Activated naive CD4-positive, alpha-beta T cell treated with anti-CD3 and anti-CD28 coated beads, Interleukin-2, amount 50 U/mL, for 72 hours (primary cell): ENCODE data around the gene KLHL42. TPM values are rescaled to one million over a fixed set of nuclear protein-coding genes. Genes with fewer than 3 reads are reported as not detected.
A peak's percentile ranks its signal among the peaks of the same experiment; 100 is the strongest.

Source experiments
- ATAC-seq, 2 donors: fragments of 150-1000 bp; cut with Tn5 transposase; 2 replicates each; pipeline ENCODE4 v1.10.0; 2021; ENCODE audit warnings: mild to moderate bottlenecking in 2 of 2, moderate library complexity in 2 of 2
- DNase-seq, 2 donors: peaks; one replicate each; pipeline ENCODE4 v3.0.0; 2021 to 2022; ENCODE audit warnings: low spot score in 2 of 2
- H3K27ac Mint-ChIP-seq, 2 donors: one replicate each; pipeline ENCODE4 v1.8.0; 2022; ENCODE audit warnings: mild to moderate bottlenecking in 2 of 2, mixed read lengths in 2 of 2
- H3K36me3 Mint-ChIP-seq, 2 donors: one replicate each; pipeline ENCODE4 v1.8.0; 2022; ENCODE audit warnings: mixed read lengths in 2 of 2
- H3K9me3 Mint-ChIP-seq, 2 donors: one replicate each; pipeline ENCODE4 v1.8.0; 2022; ENCODE audit warnings: mixed read lengths in 2 of 2
- total RNA-seq, 2 donors: library from RNA; stranded (reverse); gene quantifications; one replicate each; pipeline ENCODE4 v1.2.3, GENCODE V29; 2022

KLHL42 gene
- total RNA-seq, 2 donors from 2014 or later, result 7.1 to 14.3 TPM

DNA sequence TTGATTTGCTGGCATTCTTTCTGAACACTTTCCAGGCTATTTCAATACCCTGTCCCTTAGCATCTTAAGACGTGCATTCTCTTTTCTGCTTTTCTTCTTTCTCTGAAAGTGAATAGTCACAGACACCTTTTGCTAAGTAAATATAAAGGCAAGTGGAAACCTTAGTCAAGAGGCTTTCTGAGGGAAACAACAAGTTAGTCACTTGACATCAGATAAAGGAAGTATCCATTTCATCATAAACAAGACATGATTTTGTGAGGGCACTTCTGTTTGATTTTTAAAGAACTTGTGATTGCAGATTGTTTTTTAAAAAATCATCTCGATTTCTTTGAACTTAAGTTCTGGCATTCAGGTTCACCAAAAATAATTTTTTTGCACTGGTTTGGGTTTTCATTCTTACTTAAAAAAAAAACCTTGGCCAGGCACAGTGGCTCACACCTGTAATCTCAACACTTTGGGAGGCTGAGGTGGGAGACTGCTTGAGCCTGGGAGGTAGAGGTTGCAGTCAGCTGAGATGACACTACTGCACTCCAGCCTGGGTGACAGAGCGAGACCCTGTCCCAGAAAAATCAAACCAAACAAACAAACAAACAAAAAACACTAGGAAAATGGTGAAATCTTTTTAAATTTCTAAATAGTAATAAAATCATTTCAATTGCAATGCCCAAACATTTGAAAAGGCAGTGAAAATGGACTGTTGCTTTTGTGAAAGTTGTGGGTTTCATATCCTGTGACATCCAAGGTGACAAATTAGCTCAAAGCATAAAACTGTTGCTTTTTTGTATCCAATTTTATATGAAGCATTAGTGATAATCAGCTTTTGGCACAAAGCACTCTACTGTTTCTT, 8.3 kb upstream of the KLHL42 start:
- Mint-ChIP-seq H3K9me3 (no peaks in the 10 kb centered on the region), H3K36me3 (no peaks in the 10 kb centered on the region), H3K27ac (no peak overlapping the region)
- DNase-seq (no peak), ATAC-seq (peak in 1 of 2 donors; percentile 70)

GRCh38 chr12:27772328-27773049, 7.5 kb upstream of the KLHL42 start:
- no peaks in the 10 kb centered on the region for H3K9me3 Mint-ChIP-seq
- H3K27ac Mint-ChIP-seq, result no peak overlapping the region
- DNase-seq (no peak), ATAC-seq (no peak)
- no peaks in the 10 kb centered on the region for H3K36me3 Mint-ChIP-seq

DNA sequence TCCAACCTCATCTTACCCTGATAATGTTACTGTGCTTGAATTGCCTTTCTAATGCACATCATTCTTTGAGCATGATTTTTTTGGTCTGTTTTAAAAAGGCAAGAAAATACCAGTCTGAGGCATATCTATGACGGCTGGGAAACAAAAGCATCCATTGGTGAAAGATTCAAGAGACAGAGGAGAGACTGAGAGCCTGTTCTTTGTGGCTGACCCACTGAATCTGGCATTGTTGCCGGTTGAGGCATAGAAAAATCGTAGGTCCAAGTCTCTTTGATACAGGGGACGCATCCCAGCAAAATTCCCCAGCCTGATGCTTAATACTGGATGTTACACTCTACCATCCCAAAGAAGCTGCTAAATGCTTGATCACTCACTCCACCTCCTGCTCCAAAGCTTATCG, 2.9 kb upstream of the KLHL42 start:
- peaks cover 7 to 14% of the 10 kb centered on the region in 2 donors for H3K36me3 Mint-ChIP-seq
- no peak for ATAC-seq
- no peak for DNase-seq
- no peak overlapping the region for H3K27ac Mint-ChIP-seq
- H3K9me3 Mint-ChIP-seq, result no peaks in the 10 kb centered on the region

DNA sequence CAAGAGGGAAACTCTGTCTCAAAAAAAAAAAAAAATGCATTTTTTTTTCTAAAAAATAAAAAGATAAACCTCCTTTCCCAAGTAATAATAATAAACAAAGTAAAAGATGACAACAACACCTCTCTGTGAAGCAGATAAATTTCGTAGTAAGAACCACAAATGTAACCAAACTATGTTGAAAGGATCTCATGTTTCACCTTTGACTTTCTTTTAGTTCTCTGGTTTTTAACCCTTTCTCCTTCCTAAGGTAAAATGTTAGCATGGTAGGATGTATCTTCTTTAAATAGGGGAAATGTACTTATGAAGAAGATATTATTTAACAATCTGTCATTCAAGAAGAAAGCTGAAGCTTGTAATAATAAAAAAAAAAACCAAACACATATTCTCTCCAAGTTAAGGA, 1.8 kb upstream of the KLHL42 start:
- Mint-ChIP-seq H3K27ac (no peak overlapping the region), H3K9me3 (no peaks in the 10 kb centered on the region), H3K36me3 (peaks cover 12 to 14% of the 10 kb centered on the region in 2 donors)
- ATAC-seq (no peak), DNase-seq (no peak)

GRCh38 chr12:27779416-27779919, 565 bp upstream of the KLHL42 start:
- ATAC-seq, result peak in 1 of 2 donors; percentile 5
- H3K36me3 Mint-ChIP-seq, result peaks cover 14 to 17% of the 10 kb centered on the region in 2 donors
- H3K27ac Mint-ChIP-seq, result peak overlapping the region; percentile 79 to 92
- no peak for DNase-seq
- H3K9me3 Mint-ChIP-seq, result no peaks in the 10 kb centered on the region

GRCh38 chr12:27780612-27781408, 777 bp downstream of the KLHL42 start:
- Mint-ChIP-seq H3K36me3 (peaks cover 14 to 17% of the 10 kb centered on the region in 2 donors), H3K9me3 (no peaks in the 10 kb centered on the region), H3K27ac (peak overlapping the region; percentile 25 to 60)
- no peak for DNase-seq
- ATAC-seq, result peak; percentile 37 to 49

DNA sequence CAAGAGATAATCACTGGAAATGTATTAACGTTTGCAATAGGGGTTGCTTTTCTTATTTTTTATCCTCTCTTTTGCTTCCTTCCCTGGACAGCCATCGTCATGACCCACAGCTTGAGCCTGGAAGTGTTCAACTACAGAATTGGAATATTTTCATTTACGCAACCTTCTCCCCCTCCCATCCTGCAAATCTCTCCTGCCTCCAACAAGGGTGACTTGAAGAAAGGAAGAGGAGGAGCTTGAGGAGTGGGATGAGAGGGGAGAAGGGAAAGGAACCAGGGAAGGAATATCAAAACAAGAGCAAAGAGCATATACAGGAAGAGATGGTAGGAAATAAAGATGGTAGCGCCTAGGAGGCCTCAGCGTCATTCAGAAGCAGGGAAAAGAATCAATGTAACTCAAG, 1.6 kb downstream of the KLHL42 start:
- ATAC-seq, result no peak
- no peaks in the 10 kb centered on the region for H3K9me3 Mint-ChIP-seq
- peaks cover 14 to 17% of the 10 kb centered on the region in 2 donors for H3K36me3 Mint-ChIP-seq
- H3K27ac Mint-ChIP-seq, result peak overlapping the region in 1 of 2 donors; percentile 60
- no peak for DNase-seq

DNA sequence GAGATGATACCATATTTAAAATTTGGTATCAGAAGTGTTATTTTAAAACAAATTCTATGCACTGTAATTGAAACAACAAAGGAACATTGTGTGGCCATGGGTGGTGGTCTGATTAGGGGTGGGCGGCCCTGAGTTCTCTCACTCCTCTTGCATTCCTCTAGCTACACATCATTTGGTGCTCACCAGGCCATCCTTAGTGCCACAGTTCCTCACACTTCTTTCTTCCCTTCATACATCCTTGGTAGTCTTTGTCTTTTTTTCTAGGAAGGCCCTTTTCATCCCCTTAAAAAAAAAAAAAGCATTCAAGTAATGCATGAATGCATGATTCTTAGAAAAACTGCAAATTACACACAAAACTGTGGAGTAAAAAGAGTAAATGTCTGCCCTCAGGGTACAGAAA, 2.4 kb downstream of the KLHL42 start:
- ATAC-seq, result no peak
- H3K36me3 Mint-ChIP-seq, result peaks cover 14 to 17% of the 10 kb centered on the region in 2 donors
- no peak overlapping the region for H3K27ac Mint-ChIP-seq

DNA sequence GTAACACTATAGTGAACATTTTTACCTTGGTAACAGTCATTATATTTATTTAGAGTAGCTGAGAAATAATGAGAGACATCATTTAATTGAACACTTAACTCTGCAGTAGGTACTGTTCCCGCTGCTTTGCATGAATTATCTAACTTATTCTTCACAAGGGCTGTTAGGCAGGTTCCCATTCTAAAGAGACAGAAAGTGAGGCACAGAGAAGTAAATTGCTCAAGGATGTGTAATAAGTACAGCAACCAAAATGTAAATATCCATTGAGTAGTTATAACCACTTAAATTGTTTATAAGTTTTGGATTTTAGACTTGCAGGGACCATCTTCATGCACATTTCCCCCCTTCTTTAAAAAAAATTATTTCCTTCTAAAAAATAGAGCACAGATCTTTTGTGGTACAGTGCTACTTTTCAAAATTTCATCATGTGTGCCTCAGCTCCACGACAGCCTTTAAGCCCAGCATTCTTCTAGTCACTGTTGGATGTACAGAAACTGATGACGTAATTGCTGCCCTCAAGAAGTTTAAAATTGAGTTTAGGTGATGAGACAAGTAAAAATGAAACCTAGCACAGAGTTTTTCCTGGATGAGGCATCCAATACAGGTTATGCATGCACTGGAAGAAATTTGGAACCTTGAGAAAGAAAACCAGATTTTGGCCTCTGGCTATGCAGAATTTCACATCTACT, 6.0 kb downstream of the KLHL42 start:
- DNase-seq (no peak), ATAC-seq (peak; percentile 56 to 88)
- peaks cover 7 to 18% of the 10 kb centered on the region in 2 donors for H3K36me3 Mint-ChIP-seq
- H3K27ac Mint-ChIP-seq, result peak overlapping the region in 1 of 2 donors; percentile 23
- H3K9me3 Mint-ChIP-seq, result no peaks in the 10 kb centered on the region

More for the DNA sequence above, 2.4 kb downstream of the KLHL42 start:
- DNase-seq, result no peak
- no peaks in the 10 kb centered on the region for H3K9me3 Mint-ChIP-seq

- DNase-seq (no peak), ATAC-seq (no peak)
- H3K27ac Mint-ChIP-seq, result no peak overlapping the region
- peaks cover 12 to 19% of the 10 kb centered on the region in 2 donors for H3K36me3 Mint-ChIP-seq
- H3K9me3 Mint-ChIP-seq, result no peaks in the 10 kb centered on the region
These were observed 7.5 kb downstream of the KLHL42 start for GRCh38 chr12:27787559-27787958.

GRCh38 chr12:27790179-27790578, 10.1 kb downstream of the KLHL42 start:
- Mint-ChIP-seq H3K36me3 (peaks cover 15 to 19% of the 10 kb centered on the region in 2 donors), H3K27ac (no peak overlapping the region), H3K9me3 (no peaks in the 10 kb centered on the region)
- DNase-seq, result no peak
- ATAC-seq, result no peak

GRCh38 chr12:27794818-27795584, 15.0 kb downstream of the KLHL42 start:
- Mint-ChIP-seq H3K27ac (peak overlapping the region in 1 of 2 donors; percentile 63), H3K36me3 (peaks cover 28 to 30% of the 10 kb centered on the region in 2 donors), H3K9me3 (no peaks in the 10 kb centered on the region)
- ATAC-seq, result peak; percentile 31 to 86
- DNase-seq, result no peak

GRCh38 chr12:27796128-27796527, 16.1 kb downstream of the KLHL42 start:
- ATAC-seq, result no peak
- Mint-ChIP-seq H3K27ac (no peak overlapping the region), H3K36me3 (peaks cover 29 to 32% of the 10 kb centered on the region in 2 donors), H3K9me3 (no peaks in the 10 kb centered on the region)
- no peak for DNase-seq

GRCh38 chr12:27797301-27798025, 17.4 kb downstream of the KLHL42 start:
- no peak for ATAC-seq
- Mint-ChIP-seq H3K9me3 (no peaks in the 10 kb centered on the region), H3K27ac (no peak overlapping the region), H3K36me3 (peaks cover 18 to 24% of the 10 kb centered on the region in 2 donors)
- DNase-seq, result no peak

DNA sequence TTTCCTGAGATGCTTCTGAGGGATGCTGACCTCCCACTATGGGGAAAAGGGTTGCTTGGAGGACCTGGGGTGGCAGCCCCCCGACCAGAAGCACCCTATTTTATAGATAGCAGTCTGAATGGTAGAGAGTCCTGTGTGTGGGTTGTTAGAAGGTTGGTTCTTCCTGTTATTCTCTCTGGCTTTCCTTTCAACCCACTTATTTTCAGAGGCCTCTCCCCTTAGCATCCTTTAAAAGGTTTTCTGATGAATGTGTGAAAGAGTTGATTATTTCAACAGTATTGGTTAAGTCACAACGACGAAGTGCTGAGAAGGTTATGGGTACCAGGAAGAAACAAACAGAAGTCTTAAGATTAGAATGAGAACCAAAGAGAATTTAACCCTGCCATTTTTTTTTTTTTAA, 20.8 kb downstream of the KLHL42 start:
- peaks cover 14 to 18% of the 10 kb centered on the region in 2 donors for H3K36me3 Mint-ChIP-seq
- peak in 1 of 2 donors; percentile 43 for ATAC-seq
- no peaks in the 10 kb centered on the region for H3K9me3 Mint-ChIP-seq
- DNase-seq, result no peak
- H3K27ac Mint-ChIP-seq, result peak overlapping the region; percentile 32 to 88
